Activated CD4-positive, alpha-beta T cell treated with anti-CD3 and anti-CD28 coated beads, Interleukin-2, Interleukin-4, amounts not matched to agents 100 ng/mL and 50 ng/mL, durations not matched to agents 16 hours and 8 hours (primary cell): Measurements from ENCODE around the gene SDCBP2.
A peak's percentile ranks its signal among the peaks of the same experiment; 100 is the strongest.

Source experiments
- DNase-seq: peaks from one replicate; pipeline ENCODE4 v3.0.0-alpha.2; 2020; ENCODE audit warnings: low spot score

SDCBP2 gene

DNA sequence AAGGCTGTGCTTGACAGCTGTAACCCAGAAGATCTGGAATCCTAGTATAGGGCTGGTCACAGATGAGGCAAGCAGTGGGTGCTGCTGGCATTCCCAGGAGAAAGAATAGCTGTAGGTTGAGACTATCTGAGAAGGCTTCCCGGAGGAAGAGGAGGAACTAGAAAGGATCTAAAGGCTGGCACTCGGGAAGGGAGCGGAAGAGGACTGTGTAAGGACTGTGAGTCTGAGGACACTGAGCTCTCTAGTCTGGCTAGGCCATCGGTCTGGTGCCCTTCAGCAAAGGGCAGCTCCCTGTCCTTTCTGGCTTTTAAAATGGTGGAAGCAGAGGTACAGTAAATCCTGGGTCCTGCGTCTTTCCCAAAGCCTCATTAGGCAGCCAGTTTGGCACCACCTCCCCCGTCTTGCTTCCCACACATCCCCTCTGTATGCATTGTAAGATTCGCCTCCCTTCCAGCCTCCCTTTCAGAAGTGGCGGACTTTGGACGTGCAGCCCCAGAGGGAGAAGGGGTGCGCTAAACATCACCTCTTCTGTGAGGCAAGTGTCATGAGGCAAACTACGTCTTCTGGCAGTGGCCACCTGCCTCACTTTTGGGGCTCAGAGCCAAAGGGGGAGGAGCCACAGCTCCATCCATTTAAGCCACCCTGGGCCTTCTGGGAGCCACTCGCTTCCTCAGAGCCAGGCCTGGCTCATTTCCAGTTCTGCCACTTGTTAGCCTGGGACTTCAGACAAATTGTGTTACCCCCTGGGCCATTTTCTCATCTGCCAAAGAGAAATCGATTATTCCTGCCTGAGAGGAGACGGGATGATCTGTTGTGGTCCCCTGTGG lies 54.2 kb downstream of the SDCBP2 start:
- no peak for DNase-seq

DNA sequence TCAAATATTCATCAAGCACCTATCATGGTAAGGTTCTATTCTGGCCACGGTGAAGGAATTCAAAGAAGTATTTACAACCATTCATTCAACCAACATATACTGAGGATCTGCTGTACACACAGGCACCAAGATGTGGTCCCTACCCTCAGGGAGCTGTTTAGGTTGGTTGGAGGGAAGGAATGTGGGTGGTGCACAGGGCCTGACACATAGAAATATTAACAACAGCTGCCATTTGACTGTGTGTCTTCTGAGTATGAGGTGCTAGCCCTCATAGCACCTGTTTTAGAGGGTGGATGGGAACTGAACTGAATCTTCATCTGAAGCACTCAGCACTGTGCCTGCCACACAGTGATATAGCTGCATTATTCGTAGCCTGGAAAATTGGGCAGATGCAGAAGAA lies 55.6 kb downstream of the SDCBP2 start:
- DNase-seq = no peak

DNA sequence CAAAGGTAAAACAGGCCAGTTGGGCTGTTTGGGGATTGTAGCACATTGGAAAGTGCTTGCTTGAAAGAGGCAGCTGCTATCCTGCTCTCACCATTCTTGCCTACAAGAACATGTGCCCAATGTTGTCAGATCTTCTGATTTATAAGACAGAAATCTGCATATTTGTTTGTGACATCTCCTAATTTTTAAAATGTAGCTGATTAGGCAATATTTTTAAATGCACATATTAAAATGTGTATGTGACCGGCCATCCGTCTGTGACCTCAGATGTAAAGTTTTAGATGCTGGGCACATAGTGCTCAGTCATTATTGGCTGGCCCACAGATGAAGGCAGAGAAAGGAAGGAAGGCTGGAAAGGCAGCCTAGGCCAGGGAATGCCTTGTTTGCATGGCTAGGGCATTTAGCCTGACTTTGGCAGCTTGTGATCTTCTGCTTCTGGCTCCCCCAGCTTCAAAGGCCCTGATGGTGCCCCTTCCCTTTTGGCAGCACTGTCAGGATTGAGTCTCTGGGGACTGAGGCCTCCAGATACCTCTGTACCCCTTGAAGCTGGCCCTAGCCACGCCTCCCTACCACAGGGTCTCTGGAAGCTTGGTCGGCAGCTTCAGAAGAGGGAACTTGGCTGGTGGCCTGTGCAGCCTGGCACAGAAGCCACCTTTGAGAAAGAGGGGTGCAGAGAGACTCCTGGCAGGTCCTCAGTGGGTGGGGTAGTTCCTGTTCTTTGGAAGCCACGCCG lies 56.4 kb downstream of the SDCBP2 start:
- DNase-seq = no peak

DNA sequence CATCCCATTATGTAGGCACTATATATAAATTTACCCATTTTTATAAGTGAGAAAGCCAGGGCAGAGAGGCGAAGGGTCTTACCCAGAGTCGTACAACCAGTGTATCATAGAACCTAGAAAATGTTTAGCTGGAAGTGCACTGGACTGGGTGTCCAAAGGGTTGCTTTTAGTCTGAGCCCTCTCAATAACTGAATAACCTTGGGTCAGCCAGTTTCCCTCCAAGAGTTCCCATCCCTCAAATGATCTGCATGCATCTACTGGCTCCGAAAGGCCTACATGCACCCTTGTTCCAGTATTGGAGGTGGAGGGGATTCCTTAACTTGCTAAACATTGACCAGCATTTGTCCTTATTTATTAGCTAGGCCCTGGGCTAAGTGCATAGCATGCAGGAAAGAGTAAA lies 59.1 kb downstream of the SDCBP2 start:
- DNase-seq = no peak

DNA sequence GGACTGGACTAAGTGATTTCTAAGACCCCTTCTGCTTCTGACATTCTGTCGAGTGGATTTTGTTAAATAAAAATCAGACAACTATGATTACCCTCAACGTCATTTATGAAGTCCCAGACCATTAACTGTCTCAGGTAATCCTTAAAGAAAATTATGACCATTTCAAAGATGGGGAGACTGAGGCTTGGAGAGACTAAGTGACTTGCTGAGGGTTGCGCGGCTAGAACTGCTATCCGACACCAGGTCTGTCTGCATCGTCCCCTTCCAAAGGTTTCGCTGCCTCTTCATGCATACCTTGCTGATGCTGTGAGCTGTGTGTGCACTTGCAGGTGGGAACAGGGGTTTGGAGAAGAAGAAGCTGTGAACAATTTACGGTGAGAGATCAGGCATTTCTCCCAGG lies 59.7 kb downstream of the SDCBP2 start:
- DNase-seq = no peak

DNA sequence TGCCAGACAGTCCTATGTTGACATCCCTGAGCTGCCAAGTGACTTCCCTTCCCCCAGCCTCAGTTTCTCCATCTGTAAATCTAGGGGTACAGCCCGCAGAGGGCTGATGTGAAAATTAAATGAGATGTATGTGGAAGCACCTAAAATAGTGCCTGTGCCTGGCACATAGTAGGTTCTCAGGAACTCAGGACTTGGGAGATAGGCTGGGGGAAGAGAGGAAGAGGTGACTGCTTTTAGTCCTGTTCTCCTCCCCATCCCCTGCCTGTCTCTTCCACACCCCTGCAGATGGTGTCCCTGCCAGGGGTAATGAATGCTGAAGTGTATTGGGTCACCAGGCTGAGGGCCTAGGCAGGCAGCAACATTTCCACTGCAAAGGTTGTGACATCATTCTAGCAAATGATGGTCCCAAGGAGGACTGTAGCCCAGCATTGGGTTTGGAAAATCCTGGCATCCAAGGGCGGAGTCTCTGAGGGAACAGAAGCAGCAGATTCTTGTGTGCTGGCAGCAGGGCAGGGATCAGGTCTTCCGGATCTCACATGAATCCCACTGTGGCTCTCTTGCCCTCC lies 61.0 kb downstream of the SDCBP2 start:
- no peak for DNase-seq

DNA sequence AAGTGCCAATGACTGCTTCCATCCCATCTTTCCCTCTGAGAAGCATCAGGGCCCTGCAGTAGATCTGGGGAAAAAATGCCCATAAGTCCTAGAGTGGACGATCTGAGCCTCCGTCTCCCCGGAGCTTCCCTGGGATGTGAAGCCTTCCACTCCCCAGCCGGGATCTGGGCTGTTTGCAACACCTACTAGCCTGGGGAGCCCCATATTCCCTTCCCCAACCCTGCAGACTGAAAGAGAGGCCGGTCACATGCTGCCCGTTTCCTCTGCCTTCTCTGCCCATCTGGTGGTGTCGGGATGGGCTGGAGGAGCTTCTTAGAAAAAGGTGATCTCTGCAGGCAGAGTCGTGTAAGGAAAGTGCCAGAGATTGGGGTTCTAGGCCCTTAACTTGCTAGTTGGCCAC lies 61.8 kb downstream of the SDCBP2 start:
- DNase-seq = no peak

DNA sequence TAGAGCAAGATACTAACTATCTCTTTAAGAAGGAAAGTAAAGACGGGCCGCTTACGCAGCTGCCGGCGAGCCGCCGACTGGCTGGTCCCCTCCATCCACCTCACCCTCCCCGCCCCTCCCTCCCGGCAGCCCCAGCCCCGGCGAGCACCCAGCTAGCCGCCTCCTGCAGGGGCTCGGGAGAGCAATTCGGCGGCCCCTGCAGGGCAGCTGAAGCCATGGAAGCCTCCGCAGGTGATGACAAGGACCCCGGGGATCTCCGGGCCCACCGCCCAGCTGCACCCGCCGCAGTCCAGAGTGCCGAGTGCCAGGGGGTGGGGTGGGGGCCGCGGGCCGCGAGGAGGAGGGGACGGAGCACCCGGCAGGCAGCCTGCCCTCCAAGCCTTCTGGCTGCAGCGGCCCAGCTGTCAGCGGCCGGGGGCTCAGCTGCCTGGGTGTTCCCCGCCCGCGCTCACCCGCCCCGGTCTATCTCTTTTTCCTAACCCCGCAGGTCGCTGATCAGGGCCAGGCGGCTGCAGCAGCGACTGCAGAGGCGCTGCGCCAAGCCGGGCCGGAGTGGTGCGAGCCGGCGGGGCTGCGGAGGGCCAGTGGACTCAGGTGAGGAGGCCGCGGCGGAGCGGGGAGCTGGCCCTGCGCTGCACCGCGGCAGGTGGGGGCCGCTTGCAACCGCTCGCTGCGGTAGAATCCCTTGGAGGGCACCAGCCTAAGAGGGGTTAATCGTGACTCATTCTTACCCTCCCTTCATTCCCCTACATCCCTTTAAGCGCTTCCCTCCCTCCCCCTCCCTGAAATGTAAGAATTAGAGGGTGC lies 62.6 kb downstream of the SDCBP2 start, which contains the start of gene SNPH:
Gene SNPH (plus strand): TSS at position 128 of the 807 bp plus-strand sequence. CDS start 29,946 bp downstream, outside the sequence.
- peak; percentile 73 for DNase-seq

DNA sequence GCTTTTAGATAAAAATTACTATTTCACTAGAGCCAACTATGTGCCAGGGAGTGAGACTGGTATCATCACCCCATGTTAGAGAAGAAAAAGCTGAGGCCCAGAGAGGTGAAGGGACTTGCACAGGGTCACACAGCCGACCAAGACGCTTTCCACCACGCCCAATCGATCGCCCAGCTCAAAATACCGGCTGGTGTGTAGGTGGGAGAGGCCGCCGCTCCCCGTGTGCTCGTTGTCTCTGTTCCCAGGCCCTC lies 63.1 kb downstream of the SDCBP2 start:
- DNase-seq = no peak

DNA sequence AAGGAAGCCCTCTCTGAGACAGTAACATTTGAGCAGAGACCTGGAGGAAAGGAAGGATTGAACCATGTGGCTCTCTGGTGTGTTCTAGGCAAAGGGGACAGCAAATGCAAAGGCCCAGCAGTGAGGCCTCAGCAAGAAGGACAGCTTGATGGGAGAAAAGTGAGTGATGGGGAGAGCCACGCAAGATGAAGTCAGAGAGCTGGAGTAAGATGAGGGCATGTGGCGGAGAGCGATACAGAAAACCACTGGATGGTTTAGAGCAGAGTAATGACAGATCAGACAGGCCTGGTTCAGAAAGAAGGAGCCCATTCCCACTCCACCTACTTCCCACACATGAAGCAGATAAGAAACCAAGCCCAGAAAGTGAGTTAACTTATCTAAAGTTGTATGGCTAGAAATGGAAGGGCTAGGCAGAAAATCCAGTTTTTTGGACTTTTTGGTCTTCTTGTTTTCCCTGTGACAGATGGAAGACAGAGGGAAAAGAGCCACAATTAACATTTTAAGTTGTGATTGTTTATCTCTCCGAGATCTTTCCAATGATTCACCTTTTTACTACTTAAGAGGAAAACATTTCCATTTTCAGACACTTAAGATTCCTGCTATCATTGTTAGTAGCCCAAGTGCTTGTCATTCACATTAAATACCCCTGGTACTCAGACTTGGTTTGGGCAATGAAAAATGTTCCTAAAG lies 63.6 kb downstream of the SDCBP2 start:
- DNase-seq = no peak

DNA sequence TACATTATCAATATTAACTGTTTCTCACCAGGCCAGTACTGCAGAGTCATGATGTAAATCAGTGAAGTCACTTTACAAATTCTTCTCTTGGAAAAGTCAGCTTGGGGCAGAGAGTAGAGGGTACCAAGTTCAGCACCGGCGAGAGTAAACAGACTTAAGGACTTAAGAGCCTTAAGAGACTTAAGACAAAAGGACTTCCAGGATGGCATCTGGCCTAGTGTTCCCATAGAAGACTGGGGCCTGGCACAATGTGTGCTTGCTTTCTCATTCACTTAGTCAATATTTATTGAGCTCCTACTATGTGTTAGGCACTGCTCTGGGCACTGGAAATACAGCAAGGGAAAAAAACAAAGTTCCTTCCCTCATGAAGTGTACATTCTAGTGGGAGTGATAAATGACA lies 64.2 kb downstream of the SDCBP2 start:
- no peak for DNase-seq

DNA sequence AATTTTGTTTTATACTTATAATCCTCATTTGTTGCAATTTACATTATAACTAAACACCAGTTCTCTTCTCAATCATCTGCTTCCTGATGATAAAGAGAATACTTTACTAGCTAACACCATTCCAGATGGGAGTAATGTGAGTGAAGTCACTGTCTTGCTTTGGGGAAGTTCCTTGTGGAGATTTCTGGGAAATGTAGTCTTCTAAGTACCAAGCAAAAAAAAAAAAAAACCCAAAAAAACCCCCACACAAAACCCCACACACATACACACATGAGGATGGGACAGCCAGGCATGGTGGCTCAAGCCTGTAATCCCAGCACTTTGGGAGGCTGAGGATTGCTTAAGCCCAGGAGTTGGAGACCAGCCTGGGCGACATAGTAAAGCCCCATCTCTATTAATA lies 65.1 kb downstream of the SDCBP2 start:
- no peak for DNase-seq
